ENCODE measurements around the gene CYP27A1.
A peak's percentile ranks its signal among the peaks of the same experiment; 100 is the strongest.
"Not testable (repeated sequence)": the region's sequence is repeated elsewhere in the genome, so short reads cannot be mapped to it uniquely, and the experiment has no call there.

CYP27A1 gene

GRCh38 chr2:218831378-218831990, 49.5 kb downstream of the CYP27A1 start, which contains the start of gene PRKAG3:
TSS of gene PRKAG3 (minus strand) at chr2:218831803.
- no peak for DNase-seq (ENCODE audit: low read depth)

DNA sequence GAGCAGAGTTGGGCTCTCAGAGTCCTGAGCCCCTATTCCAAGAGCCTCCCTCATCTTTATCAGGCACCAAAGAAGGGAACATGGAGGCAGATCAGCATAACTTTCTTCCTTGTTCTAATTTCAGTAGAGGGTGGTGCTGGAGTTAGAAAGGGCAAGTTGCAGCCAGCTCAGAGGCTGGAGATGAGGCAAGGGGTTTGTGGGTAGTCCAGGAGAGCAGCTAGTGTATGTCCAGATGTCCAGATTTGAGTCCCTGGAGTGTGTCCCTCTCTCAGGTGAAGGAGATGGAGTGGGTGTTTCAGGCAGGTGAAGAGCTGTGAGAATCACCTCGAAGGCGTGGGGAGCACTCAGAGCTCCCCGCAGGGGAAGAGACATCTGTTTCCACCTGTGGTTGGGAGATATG, 50.1 kb downstream of the CYP27A1 start:
- DNase-seq (ENCODE audit: low read depth) = no peak

GRCh38 chr2:218832520-218832919, 50.6 kb downstream of the CYP27A1 start:
- no peak for DNase-seq (ENCODE audit: low read depth)

- no peak for DNase-seq (ENCODE audit: low read depth)
These were observed 51.2 kb downstream of the CYP27A1 start for GRCh38 chr2:218833023-218833609.

- DNase-seq (ENCODE audit: low read depth) = no peak
These were observed 52.7 kb downstream of the CYP27A1 start for GRCh38 chr2:218834685-218835084.

DNA sequence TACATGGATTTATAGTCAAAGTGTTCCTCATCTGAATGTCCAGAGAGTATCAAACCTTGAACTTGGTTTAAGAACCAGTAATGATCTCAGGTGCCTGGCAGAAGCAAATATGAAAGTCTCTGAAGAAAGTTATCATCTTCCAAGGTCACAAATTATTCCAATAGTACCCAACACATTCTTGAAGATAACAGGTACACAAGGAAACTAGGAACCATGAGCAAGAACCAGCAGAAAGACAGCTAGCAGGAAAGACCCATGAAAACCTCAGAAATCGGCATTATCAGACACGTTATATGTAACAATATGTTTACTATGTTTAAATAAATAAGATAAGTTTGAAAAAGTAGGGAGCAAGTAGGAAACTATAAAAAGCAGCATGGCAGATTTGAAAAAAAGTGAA, 55.5 kb downstream of the CYP27A1 start:
- no peak for DNase-seq (ENCODE audit: low read depth)

GRCh38 chr2:218839430-218839829, 57.5 kb downstream of the CYP27A1 start:
- DNase-seq (ENCODE audit: low read depth) = peak; percentile 92

GRCh38 chr2:218839888-218840287, 57.9 kb downstream of the CYP27A1 start:
- DNase-seq (ENCODE audit: low read depth) = peak; percentile 35

DNA sequence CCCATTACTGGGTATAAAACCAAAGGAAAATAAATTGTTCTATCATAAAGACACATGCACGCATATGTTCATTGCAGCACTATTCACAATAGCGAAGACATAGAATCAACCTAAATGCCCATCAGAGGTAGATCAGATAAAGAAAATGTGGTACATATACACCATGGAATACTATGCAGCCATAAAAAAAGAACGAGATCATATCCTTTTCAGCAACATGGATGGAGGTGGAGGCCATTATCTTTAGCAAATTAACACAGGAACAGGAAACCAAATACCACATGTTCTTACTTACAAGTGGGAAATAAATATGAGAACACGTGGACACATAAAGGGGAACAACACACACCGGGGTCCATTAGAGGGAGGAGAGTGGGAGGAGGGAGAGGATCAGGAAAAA, 62.4 kb downstream of the CYP27A1 start:
- DNase-seq (ENCODE audit: low read depth) = not testable (repeated sequence)

DNA sequence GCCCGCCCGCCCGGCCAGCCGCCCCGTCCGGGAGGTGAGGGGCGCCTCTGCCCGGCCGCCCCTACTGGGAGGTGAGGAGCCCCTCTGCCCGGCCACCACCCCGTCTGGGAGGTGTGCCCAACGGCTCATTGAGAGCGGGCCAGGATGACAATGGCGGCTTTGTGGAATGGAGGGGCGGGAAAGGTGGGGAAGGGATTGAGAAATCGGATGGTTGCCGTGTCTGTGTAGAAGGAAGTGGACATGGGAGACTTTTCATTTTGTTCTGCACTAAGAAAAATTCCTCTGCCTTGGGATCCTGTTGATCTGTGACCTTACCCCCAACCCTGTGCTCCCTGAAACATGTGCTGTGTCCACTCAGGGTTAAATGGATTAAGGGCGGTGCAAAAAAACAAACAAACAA, 65.0 kb downstream of the CYP27A1 start:
- not testable (repeated sequence) for DNase-seq (ENCODE audit: low read depth)

- DNase-seq (ENCODE audit: low read depth) = no peak
These were observed 67.8 kb downstream of the CYP27A1 start for GRCh38 chr2:218849721-218850120.

DNA sequence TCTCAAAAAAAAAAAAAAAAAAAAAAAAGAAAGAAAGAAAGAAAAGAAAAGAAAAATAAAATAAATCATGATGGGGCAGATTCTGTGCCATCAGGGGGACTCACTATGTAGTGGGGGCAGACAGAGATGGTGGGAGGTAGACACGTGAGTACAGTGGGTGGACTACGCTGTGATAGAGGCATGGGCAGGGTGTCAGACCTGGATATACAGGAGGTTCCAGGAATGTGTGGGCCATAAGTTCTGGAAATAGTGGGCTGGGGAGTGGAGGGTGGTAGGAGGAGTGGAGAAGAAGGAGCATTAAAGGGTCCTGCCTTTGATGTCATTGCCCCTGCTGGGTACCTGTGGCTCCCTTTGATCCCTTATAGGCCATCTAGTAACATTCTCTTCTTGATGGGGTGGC, 68.8 kb downstream of the CYP27A1 start:
- DNase-seq (ENCODE audit: low read depth) = no peak

DNA sequence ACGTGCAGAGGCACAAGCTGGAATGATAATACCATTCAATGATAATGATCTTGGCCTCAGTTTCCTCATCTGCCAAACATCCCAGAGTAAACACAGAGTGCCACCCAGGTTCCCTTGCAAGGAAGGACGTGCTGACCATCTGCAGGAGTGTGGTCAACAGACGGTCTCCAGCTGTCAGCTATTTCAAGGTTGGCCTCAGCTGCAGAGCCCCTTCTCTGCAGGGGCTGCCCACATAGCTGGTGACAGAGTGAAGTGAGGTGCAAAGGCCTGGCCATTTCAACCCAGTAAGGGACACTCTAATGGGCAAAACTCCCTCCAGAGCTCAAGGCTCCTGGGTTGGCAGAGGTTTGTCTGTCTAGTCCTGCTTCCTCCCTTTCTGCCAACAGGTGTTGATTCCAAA, 69.3 kb downstream of the CYP27A1 start:
- DNase-seq (ENCODE audit: low read depth) = no peak

- DNase-seq (ENCODE audit: low read depth) = peak; percentile 60
These were observed 71.1 kb downstream of the CYP27A1 start for GRCh38 chr2:218852911-218853667.

DNA sequence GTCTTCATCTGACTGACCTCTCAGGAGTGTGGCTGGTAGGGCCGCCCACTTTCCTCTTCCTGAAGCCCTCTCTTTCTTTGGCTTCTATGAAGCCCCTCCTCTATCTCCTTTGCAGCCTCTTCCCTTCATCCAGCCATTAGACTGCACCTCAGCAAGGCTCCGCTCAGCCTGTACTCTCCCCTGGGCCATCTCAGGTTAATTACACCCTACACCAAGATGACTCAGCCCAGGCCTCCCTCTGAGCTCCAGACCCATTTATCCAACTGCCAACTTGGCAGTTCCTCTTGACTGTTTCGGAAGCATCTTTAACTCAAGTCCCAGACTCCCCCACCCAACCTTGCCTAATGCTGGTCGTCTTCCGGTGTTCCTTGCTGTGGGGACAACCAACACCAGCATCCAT, 71.8 kb downstream of the CYP27A1 start:
- DNase-seq (ENCODE audit: low read depth) = peak; percentile 37

- DNase-seq (ENCODE audit: low read depth) = no peak
These were observed 72.9 kb downstream of the CYP27A1 start for GRCh38 chr2:218854860-218855259.

DNA sequence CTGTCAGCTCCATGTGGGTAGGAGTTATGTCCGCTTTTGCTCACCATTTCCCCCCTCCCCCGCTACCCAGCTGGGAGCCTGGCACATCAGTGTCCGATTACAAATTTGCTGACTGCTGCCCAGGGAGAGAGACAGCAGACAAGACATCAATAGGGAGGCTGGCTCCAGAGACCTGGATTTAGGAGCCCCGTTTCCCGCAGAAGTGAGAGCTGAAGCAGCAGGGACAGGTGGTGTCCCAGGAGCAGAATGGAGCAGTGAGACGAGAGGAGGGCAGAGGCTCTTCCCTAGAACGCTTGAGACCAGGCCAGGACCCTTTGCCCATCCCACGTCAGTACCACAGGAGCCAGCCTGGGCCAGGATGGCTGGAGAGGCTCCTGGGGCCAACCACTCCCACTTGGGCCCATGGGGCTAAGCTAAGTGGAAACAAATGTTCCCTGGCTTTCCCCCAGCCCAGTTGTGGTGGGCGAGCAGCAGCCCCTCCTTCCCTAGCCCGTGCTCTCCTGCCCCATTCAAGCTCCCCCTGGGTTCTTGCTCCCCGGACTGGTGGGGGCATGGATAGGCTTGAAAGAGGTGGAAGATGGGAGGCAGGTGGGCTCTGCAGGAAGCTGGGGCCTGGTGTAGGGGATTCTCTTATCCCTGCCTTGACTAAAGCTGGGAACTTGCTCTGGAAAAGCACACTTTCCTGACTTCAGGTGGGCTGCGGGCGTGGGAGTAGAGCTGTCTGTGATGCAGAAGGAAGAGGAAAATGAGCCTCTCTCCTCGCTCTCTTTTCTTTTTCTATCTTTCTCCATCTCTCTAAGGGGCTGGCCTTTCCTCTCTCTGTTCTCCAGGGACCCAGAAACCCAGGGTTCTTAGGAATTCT, 73.6 kb downstream of the CYP27A1 start:
- DNase-seq (ENCODE audit: low read depth) = no peak

DNA sequence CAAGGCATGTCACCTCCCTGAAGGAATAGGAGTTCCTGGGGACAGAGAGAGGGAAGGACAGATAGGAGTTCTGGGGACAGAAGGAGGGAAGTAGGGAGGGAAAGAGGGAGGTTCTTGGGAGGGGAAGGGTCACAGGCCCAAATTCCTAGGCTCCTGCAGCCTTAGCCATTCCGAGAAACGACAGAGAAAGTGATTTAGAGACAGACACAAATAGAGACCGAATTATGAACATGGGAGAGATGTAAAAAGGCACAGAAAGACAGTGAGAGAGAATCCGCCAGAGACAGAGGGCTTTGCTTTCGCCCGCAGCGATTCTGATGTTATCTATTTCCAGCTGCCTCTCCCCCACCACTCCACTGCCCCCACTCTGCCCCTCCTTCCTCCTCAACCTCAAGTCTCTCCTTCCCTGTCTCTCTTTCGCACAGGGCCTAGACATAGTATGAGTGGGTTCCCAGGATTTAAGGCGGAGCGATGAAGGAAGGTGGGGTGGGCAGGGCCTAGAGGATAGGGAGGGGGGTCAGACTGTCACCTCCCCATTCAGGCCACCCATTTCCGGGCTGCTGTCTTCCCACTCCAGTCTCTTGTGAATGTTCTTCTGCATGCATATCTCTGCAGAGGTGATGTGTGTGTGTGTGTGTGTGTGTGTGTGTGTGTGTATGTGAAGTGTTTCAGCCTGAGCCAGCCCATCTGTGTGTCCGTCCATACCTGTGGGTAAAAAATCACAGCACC, 74.4 kb downstream of the CYP27A1 start:
- no peak for DNase-seq (ENCODE audit: low read depth)

DNA sequence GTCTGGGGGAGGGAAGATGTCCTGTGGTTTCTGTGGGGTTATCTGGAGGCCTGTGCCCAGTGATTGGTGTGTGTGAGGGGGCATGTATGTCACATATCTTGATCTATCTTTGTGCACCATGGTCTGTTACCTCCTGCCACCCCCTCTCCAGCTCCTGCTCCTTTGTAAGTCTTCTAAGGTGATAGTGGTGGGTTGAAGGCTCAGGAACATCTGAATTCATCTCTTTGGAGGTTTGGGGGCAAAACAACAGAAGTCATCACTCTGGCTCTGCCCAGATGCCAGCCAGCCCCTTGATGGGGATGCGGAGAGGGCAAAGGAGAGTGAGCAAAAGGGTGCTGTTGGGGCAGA, 74.9 kb downstream of the CYP27A1 start:
- no peak for DNase-seq (ENCODE audit: low read depth)

DNA sequence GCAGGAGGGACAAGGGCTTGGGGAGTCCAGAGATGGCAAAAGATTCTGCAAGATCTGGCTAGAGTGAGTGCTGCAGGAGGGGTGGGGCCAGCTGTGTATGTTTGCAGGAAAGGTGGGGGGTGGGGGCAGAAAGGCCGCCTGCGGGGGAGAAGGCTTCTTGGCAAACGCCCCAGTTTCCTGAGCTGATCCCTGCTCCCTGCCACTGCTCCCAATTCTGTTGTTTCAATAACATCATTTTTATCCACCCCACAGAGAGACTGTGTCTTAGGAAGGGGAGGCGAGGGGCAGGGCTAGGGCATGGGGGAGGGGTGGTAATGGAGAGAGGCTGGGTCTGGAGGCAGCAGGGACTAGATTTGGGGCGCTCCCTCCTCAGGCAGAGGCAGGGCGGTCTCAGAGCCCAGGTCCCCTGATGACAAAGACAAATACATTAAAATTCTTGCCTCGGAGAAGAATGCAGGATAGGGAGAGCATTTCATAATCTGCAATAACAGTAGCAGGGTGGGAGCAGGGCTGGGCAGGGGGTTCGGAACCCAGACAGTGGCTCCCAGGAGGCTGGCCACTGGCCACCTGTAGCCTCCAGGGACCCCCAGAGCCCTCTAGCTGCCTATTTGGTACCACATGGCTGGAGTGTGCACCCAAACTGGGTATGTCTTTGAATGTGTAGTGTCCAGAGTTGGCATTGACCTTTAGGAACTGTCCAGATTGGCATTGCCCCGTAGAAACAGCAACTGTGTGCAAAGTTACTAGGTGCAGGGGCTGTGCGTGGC, 75.6 kb downstream of the CYP27A1 start:
- DNase-seq (ENCODE audit: low read depth) = no peak

DNA sequence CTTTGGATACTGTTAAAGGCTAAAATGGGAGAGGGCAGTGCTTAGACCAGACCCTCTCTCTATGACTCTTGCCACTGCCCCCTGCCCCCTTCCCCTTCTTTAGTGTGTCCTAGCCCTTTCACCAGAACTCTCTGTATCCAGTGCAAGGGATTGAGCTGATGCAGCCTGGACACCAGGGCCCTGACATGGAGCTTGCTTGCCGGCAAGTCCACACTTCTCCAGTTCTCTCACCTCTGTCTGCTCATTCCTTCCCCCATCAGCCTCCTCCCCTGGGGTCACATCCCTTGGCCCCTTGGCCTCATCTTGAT, 76.1 kb downstream of the CYP27A1 start:
- DNase-seq (ENCODE audit: low read depth) = no peak

All from iris pigment epithelial cell (primary cell).